Measurements from ENCODE around the gene TDRD15. TPM values are rescaled to one million over a fixed set of nuclear protein-coding genes. Genes with fewer than 3 reads are reported as not detected.

TDRD15 gene
- total and polyA plus RNA-seq, 9 of the 15 experiments (the other 6 are each of a cell fraction or from before 2014, with no cell fraction given) = 0.01 to 0.22 (median 0.06) TPM; not detected in 1

GRCh38 chr2:21146638-21147037 is 22.9 kb downstream of the TDRD15 start:
- no peak for FAIRE-seq
- H3K9ac ChIP-seq (ENCODE audit: insufficient read depth in 1 of 2, low read depth in 2 of 2, low read length in 2 of 2) = no peak overlapping the region

More at GRCh38 chr2:21146638-21147037, 22.9 kb downstream of the TDRD15 start:
- ATAC-seq (no peak), DNase-seq (ENCODE audit: extremely low read depth in 1 of 4, low spot score in 3 of 4) (no peak)
- Histone ChIP-seq H3K9me3 (replicated peaks; ENCODE audit: control insufficient read depth, insufficient read depth, low read depth, low read length) (no peaks in the 10 kb centered on the region), H4K20me1 (replicated peaks; ENCODE audit: control insufficient read depth, insufficient read depth, low read length) (no peaks in the 10 kb centered on the region), H3K36me3 (ENCODE audit: control insufficient read depth, insufficient read depth, low read length) (no peaks in the 10 kb centered on the region), H3K4me1 (replicated peaks in 1 of 2; ENCODE audit: control insufficient read depth in 2 of 2, insufficient read depth in 2 of 2, low read length in 2 of 2) (no peaks in the 10 kb centered on the region), H3K27me3 (ENCODE audit: control insufficient read depth in 2 of 2, insufficient read depth in 2 of 2, low read length in 2 of 2) (no peaks in the 10 kb centered on the region), H3K27ac (ENCODE audit: extremely low read depth, low read depth, low read length) (no peak overlapping the region), H3K79me2 (ENCODE audit: control insufficient read depth, insufficient read depth, low read length) (no peaks in the 10 kb centered on the region), H3K4me3 (no peak overlapping the region), H3K4me2 (ENCODE audit: insufficient read depth, low read length) (no peak overlapping the region), H2AFZ (ENCODE audit: low read depth, low read length) (no peak overlapping the region), H3K9me1 (ENCODE audit: control insufficient read depth, insufficient read depth, low read length) (no peaks in the 10 kb centered on the region)
- ChIA-PET CTCF (ENCODE audit: low intra/inter-chr PET ratio) (no interaction called here), POLR2A (no interaction called here)
- 4% methylated on average over 2 of the region's 2 CpGs for WGBS (ENCODE audit: insufficient coverage, low coverage, missing lambda C conversion rate)
- no peak for TF ChIP-seq PPARD (CRISPR knock-in tag; IDR thresholded peaks at IDR 0.05)
- TF ChIP-seq FOXO4 (CRISPR knock-in tag; IDR thresholded peaks at IDR 0.05) = no peak
- TF ChIP-seq ZNF57 (CRISPR knock-in tag; IDR thresholded peaks at IDR 0.05) = no peak
- TF ChIP-seq MED1 (CRISPR knock-in tag; IDR thresholded peaks at IDR 0.05; ENCODE audit: borderline replicate concordance) = no peak
- no peak for TF ChIP-seq SNAPC5 (CRISPR knock-in tag; IDR thresholded peaks at IDR 0.05)
- TF ChIP-seq HNRNPUL1 (IDR thresholded peaks at IDR 0.05; ENCODE audit: low read length) = no peak
- TF ChIP-seq EHMT2 (IDR thresholded peaks at IDR 0.05) = no peak
- TF ChIP-seq TEAD1 (CRISPR knock-in tag; IDR thresholded peaks at IDR 0.05) = no peak
- TF ChIP-seq NELFE (IDR thresholded peaks at IDR 0.05; ENCODE audit: insufficient read depth, insufficient read length) = no peak
- no peak for TF ChIP-seq PATZ1 (CRISPR knock-in tag; IDR thresholded peaks at IDR 0.05; ENCODE audit: borderline replicate concordance)
- TF ChIP-seq GABPB1 (CRISPR knock-in tag; IDR thresholded peaks at IDR 0.05) = no peak
- TF ChIP-seq PTBP1 (IDR thresholded peaks at IDR 0.05; ENCODE audit: low read depth, low read length) = no peak
- no peak for TF ChIP-seq HDGF (IDR thresholded peaks at IDR 0.05)
- no peak for TF ChIP-seq NR2C2 (CRISPR knock-in tag; IDR thresholded peaks at IDR 0.05)
- no peak for TF ChIP-seq NR2C2 (tag; IDR thresholded peaks at IDR 0.05)
- TF ChIP-seq SRSF9 (IDR thresholded peaks at IDR 0.05; ENCODE audit: borderline replicate concordance, low read depth, low read length) = no peak
- no peak for TF ChIP-seq HMGN3 (IDR thresholded peaks at IDR 0.05; ENCODE audit: borderline replicate concordance, extremely low read depth, insufficient read length, low read depth, low read length)
- in situ Hi-C loops (cut with MboI) (no loop called here), intact Hi-C loops (cut with micrococcal nuclease) (no loop called here)
- BruUV-seq (replicated peaks) = no TSS peak

All from K562 (cell line).